GM20431 (cell line): ENCODE data around the gene MRPL39.
"Not testable (repeated sequence)": the region's sequence is repeated elsewhere in the genome, so short reads cannot be mapped to it uniquely, and the experiment has no call there.

Source experiments
- in situ Hi-C: fragments of 300-500 bp; cut with MseI, MboI; formaldehyde crosslinking; loops from one replicate; pipeline ENCODE4 v1.15.0; 2020; ENCODE audit warnings: low sequenced_read_pairs; ENCODE audit not compliant: unreplicated experiment

The MRPL39 gene

GRCh38 chr21:25607151-25608043 is at the start of gene MRPL39:
TSS of gene MRPL39 (minus strand) at chr21:25607481. CDS start at chr21:25607475, 6 bp downstream.
- in situ Hi-C loops, result no loop called here

DNA sequence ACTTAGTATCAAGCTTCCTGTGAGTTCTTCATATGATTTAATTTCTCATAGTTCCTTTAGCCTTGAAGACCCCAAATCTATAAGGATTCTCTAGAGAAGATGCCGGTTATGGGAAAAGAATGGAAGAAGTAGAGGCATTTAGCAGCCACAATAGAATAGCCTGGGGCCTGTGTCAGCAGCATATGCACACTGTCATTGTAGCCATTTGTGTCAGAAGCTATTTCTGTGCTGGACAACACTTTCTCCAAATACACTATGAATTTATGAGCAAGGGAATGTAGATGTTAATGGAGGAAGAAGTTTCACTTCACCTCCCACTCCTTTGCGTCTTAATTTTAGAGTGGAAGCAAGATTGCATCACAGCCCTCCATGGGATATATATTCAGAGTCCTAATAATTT is 49.1 kb upstream of the MRPL39 start:
- in situ Hi-C loops, result no loop called here

- in situ Hi-C loops, result no loop called here
These were observed 41.9 kb upstream of the MRPL39 start for GRCh38 chr21:25649146-25649545.

GRCh38 chr21:25647647-25648046 is 40.4 kb upstream of the MRPL39 start:
- in situ Hi-C loops, result no loop called here

DNA sequence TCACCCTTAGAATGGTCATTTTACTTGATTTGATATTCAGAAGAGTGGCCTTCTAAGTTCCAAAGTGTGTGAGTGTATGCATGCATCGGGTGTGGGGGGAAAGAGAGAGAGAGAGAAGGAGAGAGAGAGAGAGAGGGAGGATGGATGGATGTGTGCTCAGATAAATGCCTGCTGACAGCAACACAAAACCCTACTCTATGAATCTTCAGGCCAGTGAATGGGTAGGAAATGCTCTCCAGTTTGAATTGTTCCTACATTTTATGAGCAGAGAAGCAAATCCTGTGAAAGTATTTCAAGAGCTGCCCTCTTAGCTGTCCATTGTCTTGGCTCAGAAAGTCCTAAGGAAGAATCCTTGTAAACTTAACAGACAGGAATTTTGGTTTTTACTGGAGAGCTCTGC is 39.2 kb upstream of the MRPL39 start:
- in situ Hi-C loops, result no loop called here

GRCh38 chr21:25643486-25643885 is 36.2 kb upstream of the MRPL39 start:
- in situ Hi-C loops, result no loop called here

DNA sequence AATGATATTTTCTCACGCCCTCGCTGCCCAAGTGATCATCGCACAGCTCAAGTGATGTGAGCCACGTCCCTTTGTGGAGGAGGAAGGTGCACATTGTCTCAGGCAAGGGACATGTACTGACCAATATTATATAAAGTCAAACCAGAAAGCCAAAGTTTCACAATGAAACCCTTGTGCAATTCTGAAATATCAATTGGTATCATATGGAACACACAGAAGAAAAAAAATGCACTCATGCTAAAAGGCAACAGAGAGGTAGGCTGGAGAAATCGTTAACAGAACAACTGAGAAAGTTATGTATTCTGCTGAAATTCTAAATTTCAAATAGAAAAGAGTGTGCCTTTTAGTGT is 33.6 kb upstream of the MRPL39 start:
- in situ Hi-C loops, result no loop called here

DNA sequence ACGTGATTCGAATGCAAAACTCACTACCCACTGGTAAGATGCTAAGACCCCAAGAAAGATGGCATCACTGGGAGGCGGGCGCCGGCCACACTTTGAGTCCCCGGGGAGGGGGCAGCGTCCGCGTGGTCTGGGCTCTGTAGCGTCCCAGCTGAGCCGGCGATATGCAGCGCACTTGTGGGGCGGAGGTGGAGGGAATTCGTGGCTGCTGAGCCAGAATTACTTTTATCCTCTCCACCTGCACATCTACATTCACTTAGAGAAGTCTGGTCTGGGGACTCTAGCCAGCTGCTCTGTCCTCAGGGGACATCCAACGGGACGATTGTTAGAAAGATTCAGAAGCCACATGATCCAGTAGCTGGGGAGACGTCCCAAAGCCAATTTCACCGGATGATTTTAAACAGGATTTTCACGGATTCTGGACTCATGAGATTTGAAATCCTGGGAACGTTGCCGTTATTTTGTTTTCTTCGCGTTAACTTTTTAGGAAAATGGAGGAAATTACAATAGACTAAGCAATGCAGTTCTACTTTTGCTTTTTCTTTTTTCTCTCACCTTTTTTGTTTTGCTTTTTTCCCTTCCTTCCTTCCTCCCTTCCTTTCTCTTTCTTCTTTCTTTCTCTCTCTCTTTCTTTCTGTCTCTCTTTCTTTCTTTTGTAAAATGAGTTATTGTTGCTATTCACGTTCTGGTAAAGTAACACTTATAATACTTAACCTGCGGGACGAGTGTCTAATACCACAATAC is 33.1 kb upstream of the MRPL39 start:
- in situ Hi-C loops, result no loop called here

DNA sequence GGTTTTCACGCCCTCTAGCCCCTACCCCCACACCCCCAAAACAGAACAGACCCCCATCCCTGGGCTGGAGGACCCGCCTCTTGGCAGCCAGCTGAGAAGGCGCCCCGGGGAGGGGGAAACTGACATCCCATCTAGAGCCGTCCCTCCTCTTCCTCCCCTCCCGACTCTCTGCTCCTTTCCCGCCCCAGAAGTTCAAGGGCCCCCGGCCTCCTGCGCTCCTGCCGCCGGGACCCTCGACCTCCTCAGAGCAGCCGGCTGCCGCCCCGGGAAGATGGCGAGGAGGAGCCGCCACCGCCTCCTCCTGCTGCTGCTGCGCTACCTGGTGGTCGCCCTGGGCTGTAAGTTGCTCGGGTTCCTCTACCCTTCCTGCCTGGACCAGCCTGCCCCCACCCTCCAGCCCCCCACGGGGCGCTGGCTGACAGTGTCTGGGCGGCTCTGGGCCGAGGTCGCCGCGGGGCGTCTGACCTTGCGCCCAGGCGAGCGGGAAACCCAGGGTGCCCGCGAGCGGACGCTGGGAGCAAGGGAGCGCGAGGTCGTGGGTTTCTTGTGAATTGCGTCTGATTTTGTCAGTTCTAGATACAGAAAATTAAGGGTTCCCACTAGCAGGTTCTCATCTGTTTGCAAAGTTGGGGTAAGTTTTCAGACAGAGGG is 32.4 kb upstream of the MRPL39 start:
- in situ Hi-C loops, result no loop called here

- in situ Hi-C loops, result no loop called here
These were observed 31.6 kb upstream of the MRPL39 start, which contains the start of gene JAM2 for GRCh38 chr21:25638660-25639550. TSS of gene JAM2 (plus strand) at chr21:25639258. CDS start at chr21:25639822, 564 bp downstream.

GRCh38 chr21:25637851-25638659 is 30.8 kb upstream of the MRPL39 start:
- in situ Hi-C loops, result no loop called here

DNA sequence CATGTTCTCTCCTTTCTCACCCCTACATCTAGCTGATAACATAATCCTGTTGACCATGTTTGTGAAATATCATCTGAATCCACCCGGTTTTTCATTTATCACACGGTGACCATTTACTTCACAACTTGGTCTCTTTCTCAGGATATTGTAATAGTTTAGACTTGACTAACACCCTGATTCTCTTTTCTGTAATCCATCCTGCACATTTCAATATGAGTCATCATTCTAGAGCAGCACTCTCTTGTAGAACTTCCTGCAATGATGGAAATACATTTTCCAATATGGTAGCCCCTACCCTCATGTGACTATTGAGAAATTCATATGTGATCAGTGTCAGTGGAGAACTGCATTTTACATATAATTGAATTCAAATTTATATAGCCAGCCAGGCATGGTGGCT is 29.4 kb upstream of the MRPL39 start:
- in situ Hi-C loops, result no loop called here

GRCh38 chr21:25635310-25635709 is 28.0 kb upstream of the MRPL39 start:
- in situ Hi-C loops, result no loop called here

DNA sequence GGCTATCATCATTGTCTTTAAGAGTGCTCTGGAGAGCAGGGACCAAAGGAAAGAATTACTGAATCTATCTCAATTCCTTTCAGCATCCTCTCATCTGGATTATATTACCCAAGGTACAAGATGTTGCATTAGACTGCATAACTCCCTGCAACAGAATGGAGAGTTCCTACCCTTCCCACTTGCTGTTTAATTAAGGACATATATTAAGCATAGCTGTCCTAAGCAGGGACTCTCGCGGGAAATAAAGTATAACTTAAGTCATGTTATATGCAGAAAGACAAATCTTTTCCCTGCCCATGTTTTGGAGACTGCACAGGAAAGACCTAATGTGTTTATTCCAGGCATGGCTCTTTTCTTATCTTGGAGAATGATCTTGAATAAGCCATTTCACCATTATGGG is 25.0 kb upstream of the MRPL39 start:
- in situ Hi-C loops, result no loop called here

DNA sequence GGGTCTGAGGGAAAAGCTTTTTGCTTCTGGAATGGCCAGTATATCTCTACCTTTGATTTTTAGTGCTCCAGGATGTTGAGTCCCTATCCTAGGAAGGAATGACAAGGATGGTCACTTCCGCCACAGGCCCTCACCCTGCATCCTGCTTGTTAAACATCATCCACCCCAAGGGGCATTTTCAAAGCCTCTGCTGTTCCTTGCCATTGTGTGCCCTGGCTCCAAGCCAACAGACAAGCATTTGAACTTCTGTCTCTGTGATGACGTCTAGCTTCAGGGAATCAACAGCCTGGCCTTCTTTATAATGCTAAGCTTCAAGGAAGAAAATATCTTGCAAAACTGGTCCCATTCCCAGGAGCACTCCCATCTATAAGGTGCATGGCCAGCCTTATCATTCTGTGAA is 19.5 kb upstream of the MRPL39 start:
- in situ Hi-C loops, result no loop called here

- in situ Hi-C loops, result not testable (repeated sequence)
These were observed 18.7 kb upstream of the MRPL39 start for GRCh38 chr21:25625776-25626555.

GRCh38 chr21:25625036-25625435 is 17.8 kb upstream of the MRPL39 start:
- in situ Hi-C loops, result no loop called here

GRCh38 chr21:25624511-25624910 is 17.2 kb upstream of the MRPL39 start:
- in situ Hi-C loops, result no loop called here
